Spleen (tissue), 11 donors: ENCODE measurements around the gene ADAMTS3. TPM values are rescaled to one million over a fixed set of nuclear protein-coding genes. Genes with fewer than 3 reads are reported as not detected.

Source experiments
- DNase-seq: peaks from one replicate; pipeline ENCODE4 v3.0.0-alpha.2; 2020
- H3K27ac ChIP-seq, 8 donors: fragments of 200-600 bp; sonication (generic) in 7 of 8; 1 replicate in 4 of 8; 2 replicates in 4 of 8; pipeline versions ENCODE4 v1.5.0 to v1.8.0; 2016 to 2021; ENCODE audit warnings: inconsistent platforms in 4 of 8, mild to moderate bottlenecking in 4 of 8, moderate library complexity in 1 of 8
- H3K27me3 ChIP-seq, 7 donors: fragments of 200-600 bp; sonication (generic) in 6 of 7; replicated peaks in 1 of 7; 1 replicate in 4 of 7; 2 replicates in 3 of 7; pipeline versions ENCODE4 v1.5.0 to v1.8.0; 2016 to 2021; ENCODE audit warnings: inconsistent platforms in 3 of 7, mild to moderate bottlenecking in 1 of 7
- H3K36me3 ChIP-seq, 6 donors: fragments of 200-600 bp; sonication (generic) in 5 of 6; 1 replicate in 4 of 6; 2 replicates in 2 of 6; pipeline versions ENCODE4 v1.5.0 to v1.8.0; 2016 to 2021; ENCODE audit warnings: inconsistent platforms in 2 of 6
- H3K4me1 ChIP-seq, 6 donors: fragments of 200-600 bp; sonication (generic) in 5 of 6; 1 replicate in 3 of 6; 2 replicates in 3 of 6; pipeline versions ENCODE4 v1.5.0 to v1.8.0; 2016 to 2021; ENCODE audit warnings: inconsistent platforms in 3 of 6
- H3K4me3 ChIP-seq, 8 donors: fragments of 200-600 bp; sonication (generic) in 7 of 8; 1 replicate in 4 of 8; 2 replicates in 4 of 8; pipeline versions ENCODE4 v1.5.0 to v1.8.0; 2016 to 2021; ENCODE audit warnings: inconsistent platforms in 4 of 8, mild to moderate bottlenecking in 4 of 8, moderate library complexity in 2 of 8
- H3K9me3 ChIP-seq, 8 donors: fragments of 200-600 bp; sonication (generic) in 7 of 8; 1 replicate in 4 of 8; 2 replicates in 4 of 8; pipeline versions ENCODE4 v1.5.0 to v1.8.0; 2016 to 2021; ENCODE audit warnings: inconsistent platforms in 4 of 8
- POLR2A ChIP-seq, 3 donors: fragments of 450-650 bp; IDR thresholded peaks; one replicate each; pipeline ENCODE4 v1.5.1; 2017; ENCODE audit warnings: antibody characterized with exemption in 3 of 3, mild to moderate bottlenecking in 1 of 3
- POLR2AphosphoS5 ChIP-seq, 3 donors: sonication (generic); formaldehyde crosslinking; IDR thresholded peaks; one replicate each; pipeline ENCODE4 v1.5.1; 2017; ENCODE audit warnings: antibody characterized with exemption in 3 of 3
- WGBS, 5 donors: extraction: QIAGEN DNeasy Blood & Tissue Kit in 3 of 5; methylation state at CpG; one replicate each; pipeline versions ENCODE4 v1.1.5 to v1.1.7; 2013 to 2018; 5-methylcytosine and 5-hydroxymethylcytosine counted together
- intact Hi-C: fragments of 100-400 bp; cut with DNase I; formaldehyde crosslinking; loops from one replicate; pipeline ENCODE4 v1.15.0; 2023; ENCODE audit warnings: low total_unique reads
- polyA plus RNA-seq, 3 donors: library from polyadenylated mRNA; stranded (reverse); fragments of 200-250 nt; gene quantifications; one replicate each; pipeline ENCODE4 v1.2.1, GENCODE V29; 2013
- total RNA-seq, 7 donors: library from RNA; depleted of rRNA in 3 of 7; stranded (reverse); fragments of >200 nt in 3 of 7; fragmentation: NEBNext Ultra II Directional in 4 of 7; extraction: Animal tissue kit (Norgen Biotek cat#: 25700) in 4 of 7; gene quantifications; one replicate each; pipeline versions ENCODE4 v1.1.0 to v1.2.1, GENCODE V29; 2016 to 2021
- TF ChIP-seq, protein P1 (sequence below), 11 experiments: fragments of 200-600 bp in 7 of 11; fragments of 450-650 bp in 4 of 11; sonication (generic) in 4 of 11; IDR thresholded peaks in 8 of 11; conservative IDR thresholded peaks in 3 of 11; 1 replicate in 7 of 11; 2 replicates in 4 of 11; pipeline versions ENCODE4 v1.4.0 to v1.8.0; 2016 to 2021; ENCODE audit warnings: antibody characterized with exemption in 11 of 11, inconsistent platforms in 4 of 11, mild to moderate bottlenecking in 1 of 11
- donor health status: healthy with polysubstance abuse.
- donor health status: DM: no; HTN: no; CAD: no; lungs with moderate emphysema.
- donor health status: DM: no; HTN: no; CAD: no.
- donor health status: Bipolar disorder and iron deficiency.
- donor health status: healthy.
- donor health status: DM: no; HTN: no; CAD: no.
- donor health status: DM: yes; HTN: yes; CAD: no.

The ADAMTS3 gene
- total and polyA plus RNA-seq, 10 donors = 0.15 to 2.6 (median 0.66) TPM

DNA sequence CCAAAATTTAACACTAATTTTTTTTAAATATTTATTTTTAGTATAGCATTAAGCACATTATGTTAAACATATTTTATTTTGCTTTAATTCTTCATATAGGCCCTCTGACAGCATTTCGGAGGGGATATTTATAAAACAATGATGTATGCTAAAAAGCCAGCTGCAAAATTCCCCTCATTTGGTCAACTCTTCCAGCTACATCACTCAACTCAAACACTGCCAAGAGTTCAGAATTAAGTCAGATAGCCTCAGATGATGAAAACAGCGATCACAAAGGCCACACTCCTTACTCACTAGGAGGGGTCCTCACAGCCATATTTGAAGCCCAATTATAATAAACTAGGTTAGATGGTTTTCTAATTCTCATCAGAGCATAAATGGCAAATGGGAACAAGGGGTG is 146.6 kb downstream of the ADAMTS3 start:
- Histone ChIP-seq H3K4me3 (no peak overlapping the region), H3K27ac (no peak overlapping the region), H3K4me1 (no peaks in the 10 kb centered on the region), H3K36me3 (no peaks in the 10 kb centered on the region), H3K27me3 (peaks cover 0 to 4% (median 0%) of the 10 kb centered on the region in 7 donors), H3K9me3 (no peaks in the 10 kb centered on the region)
- 69 to 87% (median 71%) methylated on average over 2 of the region's 2 CpGs for WGBS, 5 donors
- TF ChIP-seq, protein P1, sequence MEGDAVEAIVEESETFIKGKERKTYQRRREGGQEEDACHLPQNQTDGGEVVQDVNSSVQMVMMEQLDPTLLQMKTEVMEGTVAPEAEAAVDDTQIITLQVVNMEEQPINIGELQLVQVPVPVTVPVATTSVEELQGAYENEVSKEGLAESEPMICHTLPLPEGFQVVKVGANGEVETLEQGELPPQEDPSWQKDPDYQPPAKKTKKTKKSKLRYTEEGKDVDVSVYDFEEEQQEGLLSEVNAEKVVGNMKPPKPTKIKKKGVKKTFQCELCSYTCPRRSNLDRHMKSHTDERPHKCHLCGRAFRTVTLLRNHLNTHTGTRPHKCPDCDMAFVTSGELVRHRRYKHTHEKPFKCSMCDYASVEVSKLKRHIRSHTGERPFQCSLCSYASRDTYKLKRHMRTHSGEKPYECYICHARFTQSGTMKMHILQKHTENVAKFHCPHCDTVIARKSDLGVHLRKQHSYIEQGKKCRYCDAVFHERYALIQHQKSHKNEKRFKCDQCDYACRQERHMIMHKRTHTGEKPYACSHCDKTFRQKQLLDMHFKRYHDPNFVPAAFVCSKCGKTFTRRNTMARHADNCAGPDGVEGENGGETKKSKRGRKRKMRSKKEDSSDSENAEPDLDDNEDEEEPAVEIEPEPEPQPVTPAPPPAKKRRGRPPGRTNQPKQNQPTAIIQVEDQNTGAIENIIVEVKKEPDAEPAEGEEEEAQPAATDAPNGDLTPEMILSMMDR (IDR thresholded peaks at IDR 0.05 in 8 of 11, conservative IDR thresholded peaks at IDR 0.05 in 3 of 11) = no peak
- TF ChIP-seq POLR2A (IDR thresholded peaks at IDR 0.05) (no peak), POLR2AphosphoS5 (IDR thresholded peaks at IDR 0.05) (no peak)
- DNase-seq = no peak
- intact Hi-C loops = no loop called here

DNA sequence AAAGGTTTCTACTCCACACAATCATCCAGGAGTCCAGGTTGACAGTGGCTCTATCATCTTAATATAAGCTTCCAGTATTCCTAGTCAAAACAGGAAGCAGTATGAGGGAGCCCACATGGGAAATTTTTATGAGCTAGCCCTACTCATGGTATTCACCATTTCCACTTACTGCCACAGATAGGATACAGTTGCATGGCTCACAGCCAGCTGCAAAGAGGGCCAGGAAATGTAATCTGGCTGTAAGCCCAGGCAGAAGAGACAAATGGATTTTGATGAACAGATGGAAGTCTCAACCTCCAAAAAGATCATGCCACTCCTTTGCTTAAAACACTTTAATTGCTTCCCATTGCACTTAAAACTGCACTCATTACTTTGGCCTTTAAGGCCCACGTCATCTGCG is 150.6 kb downstream of the ADAMTS3 start:
- Histone ChIP-seq H3K4me1 (no peaks in the 10 kb centered on the region), H3K9me3 (no peaks in the 10 kb centered on the region), H3K27me3 (peaks cover 0 to 4% (median 0%) of the 10 kb centered on the region in 7 donors), H3K36me3 (no peaks in the 10 kb centered on the region), H3K4me3 (no peak overlapping the region), H3K27ac (no peak overlapping the region)
- intact Hi-C loops = no loop called here
- no peak for DNase-seq
- WGBS, 5 donors = 53 to 62% (median 57%) methylated on average over 2 of the region's 2 CpGs
- TF ChIP-seq, protein P1 (IDR thresholded peaks at IDR 0.05 in 8 of 11, conservative IDR thresholded peaks at IDR 0.05 in 3 of 11) = no peak
- TF ChIP-seq POLR2A (IDR thresholded peaks at IDR 0.05) (no peak), POLR2AphosphoS5 (IDR thresholded peaks at IDR 0.05) (no peak)

DNA sequence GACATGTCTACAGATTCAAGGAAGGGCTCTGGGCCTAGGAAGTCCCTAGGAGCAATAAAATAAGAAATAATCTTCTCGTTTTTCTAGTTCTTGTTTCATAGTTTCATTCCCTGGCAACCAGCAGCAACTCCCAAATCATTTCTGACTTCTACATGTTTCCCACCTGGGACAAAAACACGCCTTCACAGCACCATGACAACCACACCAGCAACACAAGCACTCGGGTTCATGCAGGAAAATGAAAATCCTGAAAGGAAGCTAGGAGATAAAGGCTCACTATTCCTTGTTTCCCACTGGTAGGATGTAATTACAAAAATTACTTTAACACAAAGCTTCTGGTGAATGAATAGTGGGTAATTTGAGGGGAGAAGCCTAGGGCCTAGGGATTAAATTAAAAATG is 158.9 kb downstream of the ADAMTS3 start:
- Histone ChIP-seq H3K27ac (no peak overlapping the region), H3K36me3 (no peaks in the 10 kb centered on the region), H3K9me3 (no peaks in the 10 kb centered on the region), H3K27me3 (no peaks in the 10 kb centered on the region), H3K4me3 (no peak overlapping the region), H3K4me1 (no peaks in the 10 kb centered on the region)
- intact Hi-C loops = no loop called here
- DNase-seq = no peak
- 62 to 85% (median 72%) methylated on average over 3 of the region's 3 CpGs for WGBS, 5 donors
- TF ChIP-seq, protein P1 (IDR thresholded peaks at IDR 0.05 in 8 of 11, conservative IDR thresholded peaks at IDR 0.05 in 3 of 11) = no peak
- no peak for TF ChIP-seq POLR2AphosphoS5 (IDR thresholded peaks at IDR 0.05)
- TF ChIP-seq POLR2A (IDR thresholded peaks at IDR 0.05) = no peak

DNA sequence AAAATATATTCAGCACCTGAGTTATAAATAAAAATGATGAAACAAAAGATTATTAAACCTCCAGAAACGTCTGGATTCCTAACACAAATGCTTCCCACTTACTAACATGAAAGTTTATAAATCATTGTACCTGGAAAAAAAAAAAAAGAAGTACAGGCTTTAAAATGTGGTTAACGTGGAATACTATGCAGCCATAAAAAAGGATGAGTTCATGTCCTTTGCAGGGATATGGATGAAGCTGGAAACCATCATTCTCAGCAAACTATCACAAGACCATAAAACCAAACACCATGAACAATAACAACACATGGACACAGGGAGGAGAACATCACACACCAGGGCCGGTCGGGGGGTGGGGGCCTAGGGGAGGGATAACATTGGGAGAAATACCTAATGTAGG is 160.5 kb downstream of the ADAMTS3 start:
- no peak overlapping the region for H3K4me3 ChIP-seq
- DNase-seq = no peak
- intact Hi-C loops = no loop called here
- no peaks in the 10 kb centered on the region for H3K9me3 ChIP-seq
- 71 to 84% (median 72%) methylated on average over 4 of the region's 4 CpGs for WGBS, 5 donors
- H3K36me3 ChIP-seq = no peaks in the 10 kb centered on the region
- no peaks in the 10 kb centered on the region for H3K4me1 ChIP-seq
- no peaks in the 10 kb centered on the region for H3K27me3 ChIP-seq
- TF ChIP-seq, protein P1 (IDR thresholded peaks at IDR 0.05 in 8 of 11, conservative IDR thresholded peaks at IDR 0.05 in 3 of 11) = no peak
- no peak for TF ChIP-seq POLR2A (IDR thresholded peaks at IDR 0.05)
- TF ChIP-seq POLR2AphosphoS5 (IDR thresholded peaks at IDR 0.05) = no peak
- H3K27ac ChIP-seq = no peak overlapping the region
